22Rv1 (cell line): ENCODE results near the gene QSOX1.

Source experiments
- H3K27ac ChIP-seq: fragments of 450-650 bp; 2 replicates; pipeline ENCODE4 v1.5.1; 2017
- CTCF ChIP-seq: fragments of 450-650 bp; IDR thresholded peaks from 2 replicates; pipeline ENCODE4 v1.5.1; 2017; ENCODE audit warnings: mild to moderate bottlenecking
- ZFX ChIP-seq: fragments of 450-650 bp; IDR thresholded peaks from 2 replicates; pipeline ENCODE4 v1.6.1; 2017; ENCODE audit warnings: antibody characterized with exemption, borderline replicate concordance

The QSOX1 gene

GRCh38 chr1:180246579-180246978 lies 91.9 kb downstream of the QSOX1 start:
- H3K27ac ChIP-seq = no peak overlapping the region
- TF ChIP-seq CTCF (no peak), ZFX (no peak)

DNA sequence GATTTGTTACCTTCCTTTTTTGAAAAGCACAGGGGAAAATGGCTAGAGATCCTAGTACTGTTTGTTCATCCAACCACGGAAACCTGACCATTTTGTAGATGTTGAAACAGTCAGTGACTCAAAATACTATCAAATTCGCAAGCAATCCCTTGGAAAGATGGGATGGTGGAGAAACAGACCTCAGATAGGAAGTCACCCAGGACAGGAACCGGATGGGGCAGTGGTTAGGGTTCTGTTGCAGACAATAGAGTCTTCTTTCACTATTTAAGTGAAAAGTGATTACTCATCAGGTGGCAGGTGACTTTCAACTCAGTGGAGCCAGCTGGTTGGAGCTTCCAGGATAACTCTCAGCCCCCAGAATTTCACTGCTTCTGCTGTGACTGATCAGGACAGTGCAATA lies 92.4 kb downstream of the QSOX1 start:
- TF ChIP-seq ZFX (no peak), CTCF (no peak)

DNA sequence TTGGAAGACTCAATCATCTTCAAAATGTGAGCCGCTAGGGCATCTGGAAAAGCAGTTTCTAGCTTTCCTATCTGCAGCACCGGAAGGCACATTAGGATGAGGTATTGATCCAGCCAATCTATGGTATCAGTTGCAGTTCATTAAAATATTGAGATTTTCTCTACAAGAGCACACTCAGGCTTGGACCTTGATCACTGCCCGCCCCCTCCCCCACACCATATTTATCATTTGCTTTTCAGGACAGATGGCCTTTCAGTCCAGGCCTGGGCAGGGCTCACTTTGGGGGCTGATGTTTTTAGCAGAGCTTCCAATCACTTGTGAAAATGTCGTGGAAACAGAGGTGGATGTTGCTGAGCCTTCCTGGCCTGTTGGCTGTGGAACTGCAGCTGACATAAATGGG lies 92.9 kb downstream of the QSOX1 start:
- H3K27ac ChIP-seq = no peak overlapping the region

More for the DNA sequence above, 92.4 kb downstream of the QSOX1 start:
- H3K27ac ChIP-seq = no peak overlapping the region

GRCh38 chr1:180248176-180248575 lies 93.5 kb downstream of the QSOX1 start:
- H3K27ac ChIP-seq = no peak overlapping the region
- TF ChIP-seq ZFX (no peak), CTCF (no peak)

More for the DNA sequence above, 92.9 kb downstream of the QSOX1 start:
- no peak for TF ChIP-seq CTCF
- no peak for TF ChIP-seq ZFX

DNA sequence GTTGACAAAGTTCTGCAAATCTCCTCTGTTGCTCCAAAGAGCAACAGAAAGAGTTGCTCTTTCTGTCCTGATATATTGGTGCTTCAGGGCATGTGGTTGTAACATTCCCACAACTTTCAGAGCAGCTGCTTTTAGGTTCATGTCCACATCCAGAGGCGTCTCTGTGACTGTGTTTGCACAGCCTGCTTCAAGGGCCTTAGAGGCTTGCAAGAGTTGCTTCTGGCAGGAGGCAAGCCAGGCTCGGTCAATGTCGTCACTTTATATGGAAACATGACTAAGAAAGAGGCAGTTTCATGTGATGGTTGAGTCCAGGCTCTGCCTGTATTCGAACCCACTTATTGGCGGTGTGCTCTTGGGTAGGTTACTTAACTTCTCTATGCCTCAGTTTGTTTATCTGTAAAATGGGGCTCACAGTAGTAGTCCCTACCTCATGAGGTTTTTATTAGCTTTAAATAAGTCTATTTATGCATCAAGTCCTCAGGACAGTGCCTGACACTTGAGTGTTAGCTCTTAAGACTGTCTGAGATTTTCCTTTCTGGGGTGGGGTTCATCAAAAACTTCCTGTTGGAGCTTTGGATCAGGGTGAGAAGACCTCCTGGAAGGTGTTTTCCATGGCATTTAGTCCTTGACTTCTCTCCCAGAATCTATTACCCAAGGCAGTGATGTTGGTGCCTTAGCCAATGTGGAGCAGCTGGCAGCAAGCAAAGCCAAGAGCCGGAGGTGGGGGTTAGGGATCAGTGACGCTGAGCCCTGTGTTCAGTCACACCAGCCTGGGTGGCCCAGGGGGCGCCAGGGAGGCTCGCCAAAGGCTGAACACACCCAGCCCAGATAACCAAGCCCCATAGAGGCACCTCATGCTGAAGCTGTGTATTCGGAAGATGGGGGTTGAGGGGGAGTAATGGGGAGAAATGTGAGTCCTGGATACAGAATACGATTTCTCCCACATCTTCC lies 94.3 kb downstream of the QSOX1 start:
- TF ChIP-seq ZFX = no peak
- 0 out of 2 replicates have a peak, but pooled peaks have one; percentile 10 for TF ChIP-seq CTCF
- no peak overlapping the region for H3K27ac ChIP-seq

DNA sequence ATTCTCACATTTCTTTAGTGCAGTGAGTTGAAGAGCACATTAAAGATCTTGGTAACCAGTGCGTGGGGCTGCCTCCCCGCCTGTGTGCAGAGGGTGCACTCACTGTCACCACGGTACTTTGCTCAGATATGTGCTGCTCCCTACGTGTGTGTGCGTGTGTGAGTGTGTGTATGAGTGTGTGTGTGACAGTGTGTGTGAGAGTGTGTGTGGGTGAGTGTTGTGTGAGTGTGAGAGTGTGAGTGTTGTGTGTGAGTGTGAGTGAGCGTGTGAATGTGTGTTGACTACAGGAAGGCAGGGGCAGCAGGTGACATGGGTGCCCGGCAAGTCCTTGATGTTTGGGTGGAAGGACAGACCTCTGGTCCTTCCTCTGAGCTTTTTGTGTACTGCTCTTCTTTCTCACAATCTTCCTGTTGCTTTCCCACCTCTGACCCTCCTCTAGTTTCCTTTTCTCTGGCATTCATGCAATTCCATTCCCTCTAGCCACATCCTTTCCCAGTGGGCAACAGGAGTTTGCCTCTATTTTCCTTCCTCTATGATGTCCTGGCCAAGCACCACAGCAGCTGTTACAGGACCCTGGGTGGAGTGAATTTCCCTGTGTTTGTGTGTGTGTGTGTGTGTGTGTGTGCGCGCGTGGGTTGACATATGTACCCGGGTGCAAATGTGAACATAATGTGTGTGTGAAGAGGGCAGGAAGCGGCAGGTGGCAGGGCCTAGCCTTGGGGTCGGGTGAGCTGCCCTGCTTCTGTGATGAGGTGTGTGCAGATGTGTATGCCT lies 95.2 kb downstream of the QSOX1 start:
- TF ChIP-seq CTCF = no peak
- TF ChIP-seq ZFX = no peak
- H3K27ac ChIP-seq = no peak overlapping the region

DNA sequence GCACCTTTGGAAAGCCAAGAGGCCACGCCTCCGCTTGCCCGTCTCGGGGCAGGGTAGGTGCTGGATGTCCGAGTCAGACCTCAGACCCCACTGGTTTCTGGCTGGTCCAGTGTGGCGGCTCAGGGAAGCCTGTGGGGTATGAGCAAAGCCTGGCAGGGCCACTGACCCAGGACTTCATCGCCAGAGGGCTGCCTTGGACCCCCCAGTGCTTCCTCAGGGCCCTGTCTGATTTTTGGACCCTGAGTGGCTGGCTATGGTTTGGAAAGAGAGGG lies 95.8 kb downstream of the QSOX1 start:
- no peak for TF ChIP-seq CTCF
- no peak for TF ChIP-seq ZFX
- H3K27ac ChIP-seq = no peak overlapping the region
